ENCODE data around the gene MYL12B.
"Not testable (repeated sequence)": the region's sequence is repeated elsewhere in the genome, so short reads cannot be mapped to it uniquely, and the experiment has no call there.

Gene MYL12B

DNA sequence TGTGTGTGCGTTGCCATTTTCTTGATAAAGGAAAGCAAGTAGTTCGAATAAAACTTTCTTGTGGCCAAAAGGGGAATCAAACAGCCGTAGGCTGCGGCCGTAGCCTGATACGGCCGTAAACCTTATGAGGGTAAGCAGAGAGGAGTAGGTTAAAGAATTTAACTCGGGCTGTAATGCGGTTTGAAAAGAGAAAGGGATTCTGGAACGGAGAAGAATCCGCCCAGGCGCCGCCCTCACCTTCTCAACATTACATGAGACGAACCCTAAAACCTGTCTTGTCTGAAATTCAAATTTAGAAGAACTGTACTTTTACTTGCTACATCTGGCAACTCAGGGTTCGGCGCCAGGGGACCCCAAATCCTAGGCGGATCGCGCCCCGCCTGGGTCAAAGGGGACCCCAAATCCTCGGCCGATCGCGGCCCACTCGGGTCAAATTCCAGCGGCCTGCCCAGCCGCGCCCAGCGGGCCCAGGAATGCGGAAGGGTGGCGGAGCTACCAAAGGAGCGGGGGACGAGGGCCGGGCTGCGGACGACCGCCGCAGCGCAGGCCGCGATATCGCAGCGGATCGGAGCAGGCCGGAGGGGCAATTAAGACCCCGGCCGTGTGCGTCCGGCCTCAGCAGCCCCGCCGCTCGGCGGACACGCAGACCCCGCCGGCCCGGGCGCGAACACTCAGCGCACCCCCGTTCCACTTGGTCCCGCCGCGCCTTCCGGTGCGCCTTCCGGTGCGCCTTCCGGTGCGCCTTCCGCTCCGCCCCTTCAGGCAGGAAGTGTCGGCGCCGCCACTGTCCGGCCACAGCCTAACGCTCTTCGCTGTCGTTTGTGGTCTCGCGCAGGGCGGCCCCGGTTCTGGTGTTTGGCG is at the start of gene MYL12B:
Gene MYL12B, plus strand, starts transcription at position 761 of the 861 bp plus-strand sequence. CDS start 10,766 bp downstream, outside the sequence.
- peak; percentile 89 for DNase-seq (ENCODE audit: low spot score)

DNA sequence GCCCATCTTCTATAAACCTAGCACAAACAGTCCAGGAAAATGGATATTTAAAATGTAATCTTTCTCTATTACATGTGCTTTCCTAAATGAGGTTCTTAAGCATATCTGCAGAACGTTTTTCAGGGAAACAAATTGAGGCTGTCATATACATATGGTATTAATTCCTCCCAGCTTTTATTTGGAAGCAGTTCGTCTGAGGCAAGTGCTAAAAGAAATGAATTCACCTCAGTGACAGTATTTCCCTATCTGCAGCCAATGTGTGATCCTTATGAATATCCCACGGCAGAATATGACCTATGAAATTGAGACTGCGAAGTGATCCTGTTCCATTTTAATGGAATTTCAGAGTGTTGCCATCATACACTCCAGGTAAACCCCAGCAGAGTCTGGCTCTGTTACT is 49.3 kb upstream of the MYL12B start:
- no peak for DNase-seq (ENCODE audit: low spot score)

DNA sequence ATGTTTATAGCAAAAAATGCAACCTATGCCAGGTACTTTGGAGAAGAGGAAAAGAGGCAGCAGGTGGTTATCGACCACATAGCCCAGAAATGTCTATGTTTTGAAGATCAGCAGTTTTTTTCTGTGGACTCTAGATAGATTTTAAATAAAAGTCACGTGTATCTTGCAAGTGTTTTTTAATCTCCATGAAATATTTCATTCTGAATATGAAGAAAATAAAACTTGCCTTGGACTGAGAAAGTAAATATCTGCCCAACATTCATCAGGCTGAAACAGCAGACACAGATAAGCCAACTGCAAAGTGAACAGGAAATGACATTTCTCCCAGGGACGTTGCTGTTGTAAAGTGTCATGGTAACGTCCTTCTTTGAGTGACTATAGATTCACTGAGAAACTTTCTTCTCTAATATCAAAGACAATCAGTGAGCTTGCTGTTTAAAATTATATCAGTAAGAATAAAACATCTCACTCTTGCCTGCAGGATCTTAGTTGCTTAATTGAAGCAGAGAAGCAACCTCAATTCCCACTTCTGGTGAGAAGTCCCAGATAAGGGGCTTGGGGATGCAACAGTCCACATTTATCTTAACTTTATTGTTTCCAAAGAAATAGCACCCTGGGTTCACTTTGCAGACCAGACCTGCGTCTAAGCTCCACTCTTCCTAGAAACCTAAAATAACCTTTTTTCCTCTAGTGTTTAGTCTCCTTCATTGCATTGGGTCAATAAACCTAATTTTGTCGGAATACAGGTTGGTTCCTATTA is 48.5 kb upstream of the MYL12B start:
- no peak for DNase-seq (ENCODE audit: low spot score)

DNA sequence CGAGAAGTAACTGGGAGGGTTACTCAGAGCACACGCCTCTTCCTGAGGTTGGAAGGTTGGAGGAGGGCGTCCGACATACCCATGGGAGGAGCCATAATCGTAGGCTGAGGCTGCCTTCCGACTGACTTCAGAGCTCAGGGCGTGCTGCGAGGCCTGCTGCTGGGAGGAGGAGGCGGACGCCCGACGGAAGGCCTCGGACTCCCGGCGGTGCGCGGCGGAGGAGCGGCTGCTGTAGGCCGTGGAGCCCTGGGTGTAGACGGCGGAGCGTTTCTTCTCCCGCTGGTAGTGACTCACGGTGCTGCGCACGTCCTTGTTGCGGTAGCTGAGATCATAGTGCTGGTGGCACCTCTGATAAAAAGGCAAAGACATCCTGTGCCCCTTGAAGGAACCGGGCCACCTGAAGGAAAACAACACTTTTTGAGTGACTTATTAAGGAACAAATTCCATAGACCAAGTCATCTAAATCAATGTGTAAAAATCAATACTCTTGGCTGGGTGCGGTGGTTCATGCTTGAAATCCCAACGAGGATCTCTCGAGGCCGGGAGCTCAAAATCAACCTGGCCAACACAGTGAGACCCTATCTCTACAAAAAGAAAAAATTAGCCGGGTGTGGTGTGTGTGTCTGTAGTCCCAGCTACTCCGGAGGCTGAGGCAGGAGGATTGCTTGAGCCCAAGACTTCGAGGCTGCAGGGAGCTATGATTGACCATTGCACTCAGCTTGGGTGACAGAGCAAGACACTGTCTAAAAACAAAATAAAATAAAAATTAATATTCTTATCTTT is 46.9 kb upstream of the MYL12B start:
- DNase-seq (ENCODE audit: low spot score): no peak

DNA sequence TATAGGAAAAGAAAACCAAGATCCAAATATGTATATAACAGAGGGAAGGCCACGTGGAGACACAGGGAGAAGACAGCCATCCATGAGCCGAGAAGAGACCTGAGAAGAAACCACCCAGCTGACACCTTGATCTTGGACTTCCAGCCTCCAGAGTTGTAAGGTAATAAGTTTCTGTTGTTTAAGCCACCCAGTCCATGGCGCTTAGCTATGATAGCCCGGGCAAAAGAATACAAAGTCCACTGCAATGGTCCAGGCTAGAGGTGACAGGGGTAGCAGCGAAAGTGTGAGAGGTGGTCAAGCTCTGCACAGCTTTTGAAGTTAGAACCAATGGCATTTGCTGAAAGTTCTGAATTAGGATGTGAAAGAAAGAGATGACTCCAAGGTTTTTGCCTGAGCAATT is 44.9 kb upstream of the MYL12B start:
- no peak for DNase-seq (ENCODE audit: low spot score)

DNA sequence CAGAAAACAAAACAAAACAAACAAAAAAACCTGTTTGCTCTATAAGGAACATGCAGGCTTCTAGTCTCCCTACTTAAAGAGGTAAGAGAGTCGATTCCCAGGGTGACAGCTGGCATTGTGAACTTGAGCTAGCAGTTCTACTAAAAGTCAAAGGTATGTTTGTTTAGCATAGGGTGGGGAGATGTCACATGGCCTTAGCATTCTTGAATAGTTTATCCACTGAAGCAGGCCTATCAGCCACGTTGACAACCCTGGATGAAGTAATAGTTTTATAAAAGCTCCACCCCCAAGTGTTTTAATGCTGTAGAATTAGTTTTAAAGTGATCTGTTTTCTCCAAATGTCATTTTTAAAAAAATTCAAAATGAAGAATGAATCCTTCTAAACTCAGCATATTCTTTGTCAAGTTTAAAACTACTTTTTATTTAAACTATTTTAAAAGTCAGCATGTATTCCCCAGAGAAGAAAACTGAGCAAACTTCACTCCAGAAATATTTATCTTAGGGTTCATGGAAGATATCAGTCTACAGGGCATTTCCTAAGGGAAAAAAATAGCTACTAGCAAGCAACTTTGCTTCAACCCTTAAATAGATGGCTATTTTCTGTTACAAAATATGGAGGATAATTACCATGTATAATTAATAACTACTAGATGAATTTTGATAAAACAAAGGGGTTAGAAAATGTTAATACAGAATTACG is 43.8 kb upstream of the MYL12B start:
- DNase-seq (ENCODE audit: low spot score): no peak

DNA sequence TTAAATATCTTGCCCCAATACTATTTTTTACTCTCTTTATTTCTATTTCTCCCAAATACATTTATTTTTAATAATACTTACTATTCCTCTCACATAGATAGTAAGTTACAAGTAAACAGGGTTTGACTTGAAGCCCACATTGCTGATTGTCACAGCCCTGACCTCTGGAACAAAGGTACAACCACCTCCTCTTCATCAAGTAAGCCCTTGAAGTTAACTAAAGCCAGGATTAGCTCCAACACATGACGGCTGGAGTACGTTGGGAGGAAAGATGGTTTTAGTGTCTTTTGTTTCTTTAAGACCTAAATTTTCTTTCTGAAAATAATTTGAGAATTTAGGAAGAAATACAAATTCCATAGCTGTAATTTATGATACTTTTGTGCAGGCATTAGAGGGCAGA is 43.1 kb upstream of the MYL12B start:
- DNase-seq (ENCODE audit: low spot score): no peak

DNA sequence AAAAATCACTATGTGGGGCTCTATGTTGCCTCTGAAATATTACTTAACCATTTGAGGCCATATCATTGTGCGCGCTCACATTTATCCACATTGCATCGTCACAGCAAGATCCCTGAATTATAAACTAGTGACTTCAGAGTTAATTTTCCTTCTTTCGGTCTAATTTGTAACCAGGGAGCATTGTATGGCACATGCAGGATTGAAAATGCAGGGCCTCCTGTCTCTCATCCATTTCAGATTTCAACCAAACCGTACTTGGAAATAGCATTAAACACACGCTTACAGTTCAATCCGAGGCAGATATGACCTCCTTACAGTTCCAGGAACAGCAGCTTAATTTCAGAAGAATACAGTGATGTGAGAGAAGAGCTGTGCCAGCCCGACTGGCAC is 42.7 kb upstream of the MYL12B start:
- DNase-seq (ENCODE audit: low spot score): no peak

DNA sequence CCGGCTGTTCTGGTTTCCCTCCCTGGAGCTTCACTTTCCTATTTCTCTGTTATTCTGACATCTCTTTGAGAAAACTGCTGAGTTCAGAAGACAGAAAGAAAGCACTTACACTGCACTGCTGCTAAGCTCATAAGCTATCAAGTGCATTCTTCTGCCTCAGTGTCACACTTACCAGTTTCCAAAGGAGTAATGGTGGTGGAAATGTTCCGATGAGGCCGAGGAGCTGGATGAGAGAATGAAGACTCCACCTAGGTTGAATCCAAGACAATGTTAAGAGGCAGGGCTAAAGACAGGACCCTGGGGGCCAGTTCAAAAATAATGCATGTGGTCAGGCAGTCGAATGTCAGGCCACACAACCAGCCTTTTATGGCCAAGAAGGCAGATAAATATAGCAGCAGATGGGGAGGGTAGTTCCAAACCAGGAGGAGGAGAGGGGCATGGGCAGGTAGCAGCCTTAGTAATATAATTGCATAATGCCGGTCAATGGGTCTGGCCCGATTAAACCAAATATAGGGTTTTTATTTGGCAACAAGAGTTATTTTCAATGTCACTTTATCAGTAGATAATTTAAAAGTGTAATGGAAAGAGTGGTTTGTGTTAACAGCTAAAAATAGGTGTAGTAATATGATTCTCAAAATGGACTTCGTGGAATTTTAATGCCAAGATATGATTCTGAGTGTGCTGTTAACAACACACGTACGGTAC is 42.1 kb upstream of the MYL12B start, which contains the start of gene MYOM1:
Gene MYOM1, minus strand, starts transcription at position 338 of the 705 bp plus-strand sequence. CDS start 4,745 bp downstream, outside the sequence.
- DNase-seq (ENCODE audit: low spot score): no peak

DNA sequence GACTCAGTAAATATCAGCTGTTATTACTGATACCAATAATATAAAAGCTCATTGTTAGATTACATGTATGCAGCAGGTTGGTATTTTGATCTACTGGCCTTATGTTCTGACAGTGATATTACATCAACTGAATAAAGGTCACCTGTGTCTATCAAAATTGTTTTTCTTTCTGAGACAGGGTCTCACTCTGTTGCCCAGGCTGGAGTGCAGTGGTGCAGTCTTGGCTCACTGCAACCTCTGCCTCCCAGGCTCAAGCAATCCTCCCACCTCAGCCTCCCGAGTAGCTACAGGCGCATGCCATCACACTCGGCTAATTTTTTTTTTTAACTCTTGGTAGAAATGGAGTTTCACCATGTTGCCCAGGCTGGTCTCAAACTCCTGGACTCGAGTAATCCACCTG is 41.1 kb upstream of the MYL12B start:
- not testable (repeated sequence) for DNase-seq (ENCODE audit: low spot score)

DNA sequence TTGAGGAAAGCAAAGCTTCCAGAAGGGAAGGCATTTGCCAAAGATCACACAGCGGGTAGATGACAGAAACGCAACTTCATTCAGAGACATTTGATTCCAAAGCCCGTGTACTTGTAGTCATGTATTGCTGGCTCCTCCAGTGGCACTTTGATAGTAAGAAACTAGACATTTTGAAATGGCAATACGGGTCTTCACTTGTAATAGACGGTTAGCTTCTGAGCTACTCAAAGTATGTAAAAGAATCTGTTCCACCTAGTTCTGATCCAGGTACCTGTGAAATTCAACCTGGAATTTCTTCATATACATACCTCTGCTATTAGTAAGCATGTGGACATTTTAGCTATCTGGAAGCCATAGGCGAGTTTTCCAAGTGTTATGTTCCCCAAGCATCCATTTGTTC is 40.4 kb upstream of the MYL12B start:
- no peak for DNase-seq (ENCODE audit: low spot score)

DNA sequence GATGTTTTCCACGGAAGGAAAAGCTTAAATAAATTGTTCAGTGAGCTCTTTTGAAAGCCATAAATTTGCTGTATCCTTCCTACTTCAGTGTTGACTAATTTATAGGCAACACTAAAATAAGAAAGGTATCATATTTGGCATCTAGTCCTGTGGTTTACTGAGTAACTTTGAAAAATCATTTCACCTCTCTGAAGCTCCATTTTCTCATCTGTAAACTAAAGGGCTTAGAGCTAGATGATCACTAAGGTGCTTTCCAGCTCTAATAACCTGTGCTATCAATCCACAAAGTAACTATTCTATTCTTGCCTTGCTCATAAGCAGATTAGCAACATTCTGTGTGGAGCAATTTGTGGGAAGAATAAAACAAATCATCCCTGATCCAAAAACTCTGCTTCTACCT is 38.6 kb upstream of the MYL12B start:
- no peak for DNase-seq (ENCODE audit: low spot score)

DNA sequence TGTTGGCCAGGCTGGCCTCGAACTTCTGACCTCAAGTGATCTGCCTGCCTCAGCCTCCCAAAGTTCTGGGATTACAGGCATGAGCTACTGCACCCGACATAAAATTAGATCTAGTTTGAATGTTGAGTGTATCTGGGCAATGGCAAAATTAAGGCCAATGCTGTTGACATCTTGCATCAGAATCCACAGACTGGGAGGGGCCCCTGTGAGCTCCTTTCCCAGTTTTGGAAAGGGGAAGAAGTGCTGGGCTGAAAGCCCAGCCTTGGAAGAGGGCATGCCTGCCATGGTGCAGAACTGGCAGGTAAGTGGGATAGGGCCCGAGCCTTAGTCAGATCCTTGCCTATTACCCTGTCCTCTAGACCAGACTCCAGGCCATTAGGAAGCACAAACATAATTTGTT is 37.7 kb upstream of the MYL12B start:
- no peak for DNase-seq (ENCODE audit: low spot score)

DNA sequence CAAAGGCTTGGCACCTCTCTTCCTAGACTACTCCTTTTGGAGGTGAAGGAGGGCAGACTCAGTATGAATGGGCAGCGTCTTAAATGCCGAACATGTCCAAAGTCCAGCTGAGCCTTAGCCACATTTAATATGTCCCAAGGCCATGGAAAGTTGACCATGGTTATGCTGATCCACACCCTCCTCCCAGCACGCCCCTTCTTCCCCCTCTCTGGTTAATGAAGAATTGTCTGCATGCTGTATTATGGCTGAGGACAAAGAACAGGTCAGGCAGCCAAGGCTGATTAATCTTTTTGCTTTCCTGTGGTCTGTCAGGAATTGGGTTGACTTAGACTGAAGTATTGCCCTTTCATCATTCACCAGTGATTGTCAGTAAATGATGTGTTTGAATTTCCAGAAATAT is 36.3 kb upstream of the MYL12B start:
- no peak for DNase-seq (ENCODE audit: low spot score)

DNA sequence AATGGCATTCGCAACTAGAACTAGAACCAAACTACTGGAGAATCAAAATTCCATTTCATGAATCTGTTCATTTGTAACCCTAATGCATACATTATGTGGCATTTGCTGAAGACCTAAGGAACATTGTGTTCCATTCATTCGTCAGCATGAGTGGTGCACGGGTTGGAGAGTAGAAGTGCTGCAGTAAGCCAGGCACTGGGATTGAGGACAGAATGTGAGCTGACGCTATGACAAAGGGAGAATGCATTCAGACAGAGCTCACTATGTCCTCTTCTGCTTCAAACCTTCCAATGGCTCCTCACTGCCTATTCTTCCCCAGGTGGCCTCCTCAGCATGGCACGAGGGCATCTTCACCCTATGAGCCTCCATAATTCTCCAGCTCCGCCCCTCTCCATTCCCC is 35.9 kb upstream of the MYL12B start:
- no peak for DNase-seq (ENCODE audit: low spot score)

DNA sequence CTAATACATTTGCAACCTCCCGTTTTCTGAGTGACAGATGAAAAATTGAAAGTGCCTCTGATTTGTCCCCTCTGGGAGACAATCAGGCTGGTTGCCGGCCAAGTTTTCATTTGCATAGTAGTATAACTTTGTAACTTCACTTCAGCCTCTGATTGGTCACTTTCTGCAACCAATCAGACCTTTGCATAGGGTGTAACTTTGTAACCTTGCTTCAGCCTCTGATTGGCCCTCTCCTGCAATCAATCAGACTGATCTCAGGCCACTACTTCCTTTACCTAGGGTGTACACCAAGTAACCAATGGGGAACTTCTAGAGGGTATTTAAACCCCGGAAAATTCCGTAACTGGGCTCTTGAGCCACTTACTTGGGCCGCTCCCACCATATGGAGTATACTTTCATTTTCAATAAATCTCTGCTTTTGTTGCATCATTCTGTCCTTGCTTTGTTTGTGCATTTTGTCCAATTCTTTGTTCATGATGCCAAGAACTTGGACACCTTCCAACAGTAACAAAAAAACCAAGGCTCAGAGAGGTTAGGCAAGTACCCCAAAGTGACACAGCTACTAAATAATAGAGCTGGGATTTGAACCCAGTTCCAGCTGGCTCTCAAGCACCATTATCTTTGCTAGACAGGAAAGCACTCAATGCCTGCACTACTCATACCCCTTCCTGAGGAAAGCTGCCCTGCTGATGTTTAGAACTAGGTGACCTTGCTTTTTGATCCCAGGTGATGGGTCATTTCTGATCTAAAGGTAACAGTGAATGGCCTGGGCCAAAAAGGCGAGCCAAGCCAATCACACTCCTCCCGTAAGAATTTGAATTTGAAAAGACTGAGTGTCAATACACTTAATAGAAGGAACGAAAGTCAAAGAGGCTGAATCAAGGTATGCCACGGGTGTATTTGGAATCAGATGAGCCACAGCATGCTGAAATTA is 31.3 kb upstream of the MYL12B start:
- DNase-seq (ENCODE audit: low spot score): no peak

DNA sequence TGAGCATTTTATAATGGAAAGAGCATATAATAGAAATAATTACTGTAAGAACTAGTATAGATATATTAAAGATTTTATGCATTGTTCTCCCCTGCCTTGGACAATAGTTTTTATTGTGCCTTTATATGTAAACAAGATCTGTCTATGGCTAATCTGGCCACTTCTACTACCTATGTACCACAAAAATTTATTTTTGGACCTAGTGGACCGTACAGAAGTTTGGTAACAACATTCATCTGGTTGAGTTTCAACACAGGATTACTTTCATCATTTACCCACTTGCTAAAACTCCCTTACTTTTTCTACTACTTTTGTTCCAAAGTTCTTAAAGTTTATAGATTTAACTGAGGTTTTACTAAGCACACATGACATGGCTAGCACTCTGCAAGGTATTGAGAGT is 28.9 kb upstream of the MYL12B start:
- no peak for DNase-seq (ENCODE audit: low spot score)

DNA sequence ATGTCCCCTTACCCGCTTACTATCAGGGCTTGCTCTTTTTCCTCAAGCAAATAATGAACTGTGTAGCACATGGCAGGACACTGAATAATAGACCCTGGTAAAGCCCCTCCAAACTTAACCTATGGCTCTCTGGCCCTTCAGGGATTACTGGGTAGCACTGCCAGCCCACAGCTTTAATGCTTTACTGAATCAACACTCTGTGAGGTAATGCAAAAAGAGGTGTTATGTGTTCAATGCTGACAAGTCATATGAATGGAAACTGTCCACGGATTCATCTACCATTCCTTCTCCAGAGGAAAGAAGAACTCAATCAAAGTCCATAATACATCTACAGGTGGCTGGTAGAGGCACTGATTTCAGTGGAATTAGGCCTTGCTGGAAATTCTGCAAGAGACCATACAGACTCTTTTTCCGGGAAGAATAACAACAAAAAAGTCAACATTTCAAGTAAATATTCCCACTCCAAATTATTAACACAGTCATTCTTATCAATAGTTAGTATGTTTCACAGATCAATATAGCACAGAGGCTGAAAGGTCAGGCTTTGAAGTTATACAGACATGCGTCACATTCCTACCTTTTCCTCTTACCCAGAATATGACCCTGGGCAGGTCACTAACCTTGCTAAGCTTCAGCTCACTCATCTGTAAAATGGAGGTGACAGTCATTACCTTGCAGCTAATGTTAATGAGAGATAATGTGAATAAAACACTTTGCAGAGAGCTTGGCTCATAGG is 28.3 kb upstream of the MYL12B start:
- no peak for DNase-seq (ENCODE audit: low spot score)

DNA sequence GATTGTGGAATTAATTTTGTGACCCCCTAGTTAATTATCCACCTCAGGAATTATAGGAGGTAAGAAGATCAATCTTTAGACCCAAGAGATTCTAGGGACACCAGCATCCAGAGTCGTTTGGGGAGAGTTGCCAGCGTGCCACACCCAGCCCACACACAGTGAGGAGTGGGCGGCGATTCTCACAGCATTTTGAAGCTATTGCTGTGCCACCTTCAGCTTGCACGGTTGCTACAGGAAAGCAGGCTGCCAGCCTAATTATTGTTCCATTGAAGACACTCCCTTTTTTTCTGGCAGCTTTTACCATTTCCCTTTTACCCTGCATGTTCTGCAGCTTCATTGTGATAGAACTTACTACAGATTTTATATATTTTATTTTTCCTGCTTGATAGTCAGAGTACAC is 27.5 kb upstream of the MYL12B start:
- DNase-seq (ENCODE audit: low spot score): no peak
